GM12872 (cell line): ENCODE data around the gene XRCC4.

Source experiments
- TF ChIP-seq, protein P1 (sequence below): IDR thresholded peaks from 3 replicates; pipeline ENCODE4 v1.5.1; 2011; ENCODE audit warnings: low read depth, mild to moderate bottlenecking, low read length, moderate library complexity; ENCODE audit not compliant: insufficient read depth

XRCC4 gene

DNA sequence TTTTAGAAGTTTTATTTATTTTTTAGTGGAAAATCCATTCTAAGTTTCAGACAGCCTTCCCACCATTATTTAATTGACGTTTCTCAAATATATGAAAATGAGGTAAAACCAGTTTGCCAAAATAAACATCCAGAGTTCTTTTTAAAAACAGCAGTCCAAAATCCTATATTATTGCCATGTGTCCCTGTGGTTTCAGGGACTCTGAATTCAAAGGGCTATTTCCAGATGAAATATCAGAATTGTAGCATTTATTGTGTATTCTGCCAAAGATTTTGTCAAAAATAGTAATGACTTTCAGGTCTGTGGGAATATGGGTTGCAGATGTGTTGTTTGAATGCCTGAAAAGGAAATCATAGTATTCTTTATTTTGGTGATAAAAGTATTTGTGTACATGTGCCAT lies 41.6 kb downstream of the XRCC4 start:
- TF ChIP-seq, protein P1, sequence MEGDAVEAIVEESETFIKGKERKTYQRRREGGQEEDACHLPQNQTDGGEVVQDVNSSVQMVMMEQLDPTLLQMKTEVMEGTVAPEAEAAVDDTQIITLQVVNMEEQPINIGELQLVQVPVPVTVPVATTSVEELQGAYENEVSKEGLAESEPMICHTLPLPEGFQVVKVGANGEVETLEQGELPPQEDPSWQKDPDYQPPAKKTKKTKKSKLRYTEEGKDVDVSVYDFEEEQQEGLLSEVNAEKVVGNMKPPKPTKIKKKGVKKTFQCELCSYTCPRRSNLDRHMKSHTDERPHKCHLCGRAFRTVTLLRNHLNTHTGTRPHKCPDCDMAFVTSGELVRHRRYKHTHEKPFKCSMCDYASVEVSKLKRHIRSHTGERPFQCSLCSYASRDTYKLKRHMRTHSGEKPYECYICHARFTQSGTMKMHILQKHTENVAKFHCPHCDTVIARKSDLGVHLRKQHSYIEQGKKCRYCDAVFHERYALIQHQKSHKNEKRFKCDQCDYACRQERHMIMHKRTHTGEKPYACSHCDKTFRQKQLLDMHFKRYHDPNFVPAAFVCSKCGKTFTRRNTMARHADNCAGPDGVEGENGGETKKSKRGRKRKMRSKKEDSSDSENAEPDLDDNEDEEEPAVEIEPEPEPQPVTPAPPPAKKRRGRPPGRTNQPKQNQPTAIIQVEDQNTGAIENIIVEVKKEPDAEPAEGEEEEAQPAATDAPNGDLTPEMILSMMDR: no peak

DNA sequence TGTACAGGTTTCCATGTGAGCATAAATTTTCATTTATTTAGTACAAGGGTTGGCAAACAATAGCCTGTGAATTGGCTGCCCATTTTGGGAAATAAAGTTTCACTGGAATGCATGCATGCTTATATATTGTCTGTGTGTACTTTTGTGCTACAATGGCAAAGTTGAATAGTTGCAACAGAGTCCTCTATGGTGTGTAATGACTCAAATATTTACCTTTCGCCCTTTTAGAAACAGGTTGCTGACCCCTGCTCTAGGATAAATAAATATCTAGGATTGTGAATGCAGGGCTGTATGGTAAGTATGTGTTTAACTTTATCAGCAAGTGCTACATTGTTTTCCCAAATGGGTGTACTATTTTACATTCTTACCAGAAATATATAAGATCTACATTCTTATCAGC lies 47.2 kb downstream of the XRCC4 start:
- TF ChIP-seq, protein P1: no peak

DNA sequence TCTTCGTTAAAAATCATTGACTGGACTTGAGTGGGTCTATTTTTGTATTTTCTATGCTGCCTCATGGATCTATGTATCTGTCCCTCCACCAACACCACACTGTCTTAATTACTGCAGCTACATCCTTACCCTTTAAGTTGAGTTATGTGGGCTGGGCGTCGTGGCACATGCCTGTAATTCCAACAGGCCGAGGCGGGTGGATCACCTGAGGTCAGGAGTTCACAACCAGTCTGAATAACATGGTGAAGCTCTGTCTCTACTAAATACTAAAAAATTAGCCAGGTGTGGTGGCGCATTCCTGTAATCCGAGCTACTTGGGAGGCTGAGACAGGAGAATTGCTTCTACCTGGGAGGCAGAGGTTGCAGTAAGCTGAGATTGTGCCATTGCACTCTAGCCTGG lies 48.2 kb downstream of the XRCC4 start:
- TF ChIP-seq, protein P1: no peak

DNA sequence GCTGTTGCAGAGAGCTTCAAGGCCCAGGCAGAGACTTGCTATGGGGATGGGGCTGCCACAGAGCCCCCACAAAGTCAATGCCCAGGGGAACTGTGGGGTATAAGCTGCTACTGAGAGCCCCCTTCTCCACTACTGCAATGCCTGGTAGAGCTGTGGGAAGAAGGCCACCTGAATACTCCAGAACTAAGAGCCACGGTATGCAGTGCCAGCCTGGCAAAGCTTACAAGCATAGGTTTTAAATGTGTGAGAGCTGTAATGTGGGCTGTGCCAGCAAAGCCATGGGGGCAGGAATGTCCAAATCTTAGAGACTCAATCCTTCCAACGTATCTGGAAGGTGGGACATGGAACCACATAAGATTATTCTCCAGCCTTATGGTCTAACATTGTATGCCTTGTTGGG lies 49.2 kb downstream of the XRCC4 start:
- TF ChIP-seq, protein P1: no peak

DNA sequence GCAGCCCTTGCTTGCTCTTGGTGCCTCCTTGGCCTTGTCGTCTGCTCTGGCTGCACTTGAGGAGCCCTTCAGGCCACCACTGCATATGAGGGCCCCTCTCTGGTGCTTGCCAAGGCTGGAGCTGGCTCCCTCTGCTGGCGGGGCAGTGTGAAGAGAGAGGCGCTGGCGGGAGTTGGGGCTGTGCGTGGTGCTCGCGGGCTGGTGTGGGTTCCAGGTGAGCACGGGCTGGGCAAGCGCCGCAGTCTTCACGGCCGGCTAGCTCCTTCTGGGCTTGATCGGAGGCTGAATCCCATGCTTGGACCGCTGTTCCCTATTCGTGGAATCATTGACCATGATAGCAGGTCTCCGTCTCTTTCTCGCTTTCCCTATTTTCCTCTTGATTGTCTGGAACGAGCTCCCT lies 56.5 kb downstream of the XRCC4 start:
- TF ChIP-seq, protein P1: no peak

DNA sequence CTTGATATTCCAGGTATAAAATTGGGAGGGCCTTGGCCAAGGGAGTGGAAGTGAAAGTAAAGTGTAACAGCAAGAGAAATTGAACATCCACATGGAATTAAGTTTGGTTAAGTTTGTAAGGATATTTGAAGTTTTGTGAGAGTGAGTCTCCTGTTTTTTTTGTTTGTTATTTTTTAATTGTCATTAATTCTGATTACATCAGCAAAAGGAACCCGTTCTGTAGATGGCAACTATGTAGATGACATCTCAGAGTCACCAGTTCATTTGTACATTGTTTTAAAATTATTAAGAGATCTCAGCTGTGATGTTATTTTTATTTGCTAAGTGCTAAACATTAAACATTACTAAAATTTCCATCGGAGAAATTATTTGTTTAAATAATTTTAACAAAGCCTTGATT lies 65.2 kb downstream of the XRCC4 start:
- TF ChIP-seq, protein P1: no peak

DNA sequence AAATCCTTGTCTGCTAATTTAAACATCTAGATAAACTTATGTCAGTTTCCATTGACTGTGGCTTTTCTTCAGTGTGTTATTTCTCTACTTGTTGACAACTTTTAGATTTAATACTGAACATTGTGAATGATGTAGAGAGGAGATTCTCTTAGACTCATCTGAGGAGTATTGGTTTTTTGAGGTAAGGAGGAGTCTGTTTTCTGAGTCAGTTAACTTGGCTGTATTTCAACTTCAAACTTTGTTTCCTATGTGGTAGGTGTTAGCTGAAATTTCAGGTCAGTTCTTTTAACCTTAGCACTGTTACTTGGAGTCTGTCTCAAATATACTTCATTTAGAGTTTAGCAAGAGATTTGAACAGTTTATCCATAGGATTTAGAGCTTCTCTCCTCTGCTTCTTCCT lies 67.9 kb downstream of the XRCC4 start:
- TF ChIP-seq, protein P1: no peak

DNA sequence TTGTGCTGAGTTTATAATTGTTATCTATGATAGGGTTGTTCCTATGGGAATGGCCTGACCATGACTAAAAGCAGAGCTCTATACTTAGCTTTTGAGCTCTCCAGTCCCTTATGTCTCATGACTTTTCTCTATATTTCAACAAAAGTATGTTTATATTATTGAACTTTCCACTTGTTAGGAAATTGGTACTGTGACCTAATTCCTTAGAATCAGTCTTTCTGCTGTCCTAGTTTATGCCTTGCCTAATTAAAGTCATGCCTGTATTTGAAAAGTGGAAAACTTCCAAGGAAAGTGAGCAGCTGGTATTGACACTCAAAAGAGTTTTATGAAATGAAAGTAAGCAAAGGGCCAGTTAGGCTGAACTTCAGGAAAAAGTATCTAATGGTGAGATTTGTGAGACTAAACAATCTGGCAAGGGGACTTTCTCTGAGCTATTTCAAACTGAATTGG lies 68.6 kb downstream of the XRCC4 start:
- TF ChIP-seq, protein P1: no peak
